GM18858 (cell line): Measurements from ENCODE around the gene PIMREG.

Experiments
- ATAC-seq: cut with Tn5 transposase; IDR thresholded peaks from one replicate; pipeline ENCODE4 v1.9.1; 2021; ENCODE audit not compliant: unreplicated experiment

The PIMREG gene

GRCh38 chr17:6443692-6444570 is at the start of gene PIMREG:
Gene PIMREG, plus strand, starts transcription at chr17:6444455. Its CDS starts 656 bp downstream, at chr17:6445111.
- ATAC-seq = peak; percentile 52

- ATAC-seq = no peak
Measured at GRCh38 chr17:6398955-6399354, 45.3 kb upstream of the PIMREG start.

- no peak for ATAC-seq
Measured at GRCh38 chr17:6402258-6402657, 42.0 kb upstream of the PIMREG start.

GRCh38 chr17:6408276-6408675 is 36.0 kb upstream of the PIMREG start:
- no peak for ATAC-seq

GRCh38 chr17:6408735-6409134 is 35.5 kb upstream of the PIMREG start:
- no peak for ATAC-seq

GRCh38 chr17:6413065-6413464 is 31.2 kb upstream of the PIMREG start:
- no peak for ATAC-seq

GRCh38 chr17:6415616-6416015 is 28.6 kb upstream of the PIMREG start:
- no peak for ATAC-seq

GRCh38 chr17:6420173-6420641 is 24.0 kb upstream of the PIMREG start:
- ATAC-seq = no peak

GRCh38 chr17:6421700-6422604 is 22.3 kb upstream of the PIMREG start:
- no peak for ATAC-seq

GRCh38 chr17:6422654-6423241 is 21.5 kb upstream of the PIMREG start:
- ATAC-seq = no peak

GRCh38 chr17:6423931-6424330 is 20.3 kb upstream of the PIMREG start:
- no peak for ATAC-seq

- ATAC-seq = no peak
Measured at GRCh38 chr17:6425407-6425806, 18.8 kb upstream of the PIMREG start.

- ATAC-seq = no peak
Measured at GRCh38 chr17:6426356-6427101, 17.7 kb upstream of the PIMREG start.

GRCh38 chr17:6427279-6427781 is 16.9 kb upstream of the PIMREG start:
- ATAC-seq = no peak

- ATAC-seq = no peak
Measured at GRCh38 chr17:6428207-6428965, 15.9 kb upstream of the PIMREG start.

- ATAC-seq = no peak
Measured at GRCh38 chr17:6429266-6429665, 15.0 kb upstream of the PIMREG start.

- no peak for ATAC-seq
Measured at GRCh38 chr17:6430769-6431168, 13.5 kb upstream of the PIMREG start.

- no peak for ATAC-seq
Measured at GRCh38 chr17:6435051-6435450, 9.2 kb upstream of the PIMREG start, which contains the start of gene AIPL1. Gene AIPL1, minus strand, starts transcription at chr17:6435121. Its CDS starts 17 bp downstream, at chr17:6435104.

GRCh38 chr17:6435968-6436367 is 8.3 kb upstream of the PIMREG start:
- ATAC-seq = no peak

GRCh38 chr17:6437466-6437865 is 6.8 kb upstream of the PIMREG start:
- no peak for ATAC-seq
